NCI-H146 treated with DMSO at 0.1 percent for 48 hours (cell line): Measurements from ENCODE around the gene CDK15.

Experiments
- DNase-seq: peaks from one replicate; lab custom pipeline; 2025; ENCODE audit not compliant: unreplicated experiment; lab: John Stamatoyannopoulos, UW

CDK15 gene

DNA sequence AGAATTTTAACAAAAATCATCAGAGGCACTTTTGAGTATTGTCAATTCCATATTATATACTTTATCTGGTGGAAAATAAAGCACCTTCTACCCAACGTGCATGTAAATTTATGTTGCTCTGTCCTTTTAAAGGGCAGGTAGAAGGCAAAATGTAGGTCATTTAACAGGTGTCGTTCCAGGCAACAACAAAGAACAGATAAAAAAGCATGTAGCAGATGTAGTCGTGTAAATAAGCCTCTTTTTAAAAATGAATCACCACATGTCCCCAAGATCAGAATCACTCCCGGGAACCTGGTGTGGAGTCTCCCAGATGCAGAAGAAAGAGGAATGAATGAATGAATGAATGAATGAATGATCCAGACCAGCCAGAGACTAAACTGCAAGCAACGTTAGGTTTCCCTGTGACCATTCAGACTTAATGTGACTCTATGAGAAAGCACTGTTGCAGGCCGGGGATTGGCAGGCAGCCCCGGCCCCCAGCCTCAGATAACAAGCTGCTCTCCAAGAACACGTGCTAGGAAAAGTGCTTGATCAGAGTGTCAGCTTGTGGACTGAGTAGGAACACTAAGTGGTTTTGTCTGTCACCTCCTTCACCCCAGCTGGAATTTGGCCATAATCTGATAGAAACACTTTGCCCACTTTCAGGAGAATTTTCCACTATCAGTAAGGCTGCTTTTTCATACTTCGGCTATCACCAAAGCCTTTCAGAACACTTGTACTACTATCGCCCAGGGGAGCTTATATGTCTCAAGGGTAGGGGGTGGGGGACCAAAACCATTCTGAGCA, 100.6 kb downstream of the CDK15 start:
- no peak for DNase-seq

GRCh38 chr2:201907563-201907881, 101.2 kb downstream of the CDK15 start:
- DNase-seq = no peak

DNA sequence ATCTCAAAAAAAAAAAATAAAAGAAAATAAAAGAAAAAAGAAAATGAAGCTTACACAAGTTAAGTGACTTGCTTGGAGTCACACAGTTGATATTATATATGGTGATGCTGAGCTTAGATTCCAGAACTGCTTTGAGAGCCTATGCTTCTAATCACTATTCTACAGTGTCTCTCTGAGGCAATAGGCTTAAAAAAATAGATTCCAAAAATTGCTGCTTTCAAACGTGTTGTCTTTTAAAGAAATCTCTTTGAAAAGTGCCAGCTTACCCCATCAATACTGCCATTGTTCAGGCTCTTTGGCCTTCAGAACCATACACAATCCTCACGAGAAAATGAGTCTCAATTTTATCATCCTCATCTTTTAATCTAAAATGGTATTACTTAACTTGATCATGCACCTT, 102.6 kb downstream of the CDK15 start:
- DNase-seq = no peak

- DNase-seq = no peak
Measured at GRCh38 chr2:201909348-201909747, 103.0 kb downstream of the CDK15 start.

GRCh38 chr2:201909961-201910361, 103.6 kb downstream of the CDK15 start:
- DNase-seq = no peak

GRCh38 chr2:201911372-201911771, 105.0 kb downstream of the CDK15 start:
- DNase-seq = no peak

DNA sequence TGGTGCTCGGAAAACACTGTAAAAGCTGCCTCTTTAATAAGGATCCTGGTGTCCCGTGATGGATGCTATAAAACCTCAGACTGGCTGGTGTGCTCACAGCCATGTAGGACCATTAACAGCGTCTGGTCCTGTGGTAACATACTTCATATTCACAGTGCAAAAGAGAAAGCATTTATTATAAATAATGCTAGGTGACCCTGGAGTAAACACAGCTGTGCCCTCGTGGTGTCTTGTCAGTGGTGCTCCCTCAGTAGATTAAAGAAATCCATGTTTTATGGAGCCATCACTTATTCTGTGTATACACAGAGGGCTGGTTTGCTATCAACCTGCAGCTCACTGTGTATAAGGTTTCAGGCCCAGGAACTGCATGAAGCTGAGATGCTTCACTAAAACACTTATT, 106.9 kb downstream of the CDK15 start:
- no peak for DNase-seq

DNA sequence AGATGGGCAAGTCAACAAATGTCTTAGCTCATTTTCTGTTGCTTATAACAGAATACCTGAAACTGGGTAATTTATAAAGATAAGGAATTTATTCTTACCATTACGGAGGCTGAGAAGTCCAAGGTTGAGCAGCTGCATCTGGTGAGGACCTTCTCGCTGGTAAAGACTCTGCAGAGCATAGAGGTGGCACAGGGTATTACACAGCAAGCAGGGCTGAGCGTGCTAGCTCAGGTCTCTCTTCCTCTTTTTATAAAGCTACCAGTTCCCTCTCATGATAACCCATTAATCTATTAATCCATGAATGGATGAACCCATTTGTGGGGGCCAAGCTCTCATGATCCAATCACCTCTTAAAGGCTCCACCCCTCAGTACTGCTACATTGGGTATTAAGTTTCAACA, 109.1 kb downstream of the CDK15 start:
- DNase-seq = no peak

DNA sequence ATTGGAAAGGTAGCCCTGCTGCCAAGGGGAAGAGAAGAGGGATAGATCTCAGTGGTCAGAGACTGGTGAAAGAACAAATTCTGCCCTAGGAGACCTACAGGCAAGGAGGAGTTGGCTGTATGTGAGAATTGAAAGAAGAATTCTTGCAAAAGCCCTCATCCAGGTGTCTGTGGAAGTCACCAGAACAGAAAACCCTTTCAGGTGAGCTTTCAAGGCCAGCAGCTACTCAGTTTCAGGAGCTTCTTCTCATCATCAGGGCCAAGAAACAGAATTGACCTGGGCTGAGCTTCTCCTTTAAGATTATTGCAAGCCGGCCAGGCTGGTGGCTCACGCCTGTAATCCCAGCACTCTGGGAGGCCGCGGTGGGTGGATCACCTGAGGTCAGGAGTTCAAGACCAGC, 110.2 kb downstream of the CDK15 start:
- no peak for DNase-seq

GRCh38 chr2:201918616-201919307, 112.4 kb downstream of the CDK15 start:
- no peak for DNase-seq

DNA sequence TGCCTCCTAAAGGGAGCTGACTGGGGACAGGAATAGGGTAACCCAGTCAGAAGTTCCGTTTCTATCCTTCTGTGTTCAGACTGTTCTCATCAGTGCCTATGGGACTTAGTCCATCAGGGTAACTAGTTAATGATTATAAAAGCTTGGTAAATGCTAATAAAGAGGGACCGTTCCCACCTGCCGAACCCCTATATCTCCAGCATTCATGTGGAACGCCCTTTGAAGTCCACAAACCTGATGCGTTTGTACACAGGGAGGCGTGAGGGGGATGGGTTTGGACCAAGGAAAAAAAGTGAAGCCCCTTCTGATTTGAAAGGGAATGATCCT, 112.9 kb downstream of the CDK15 start:
- DNase-seq = no peak

DNA sequence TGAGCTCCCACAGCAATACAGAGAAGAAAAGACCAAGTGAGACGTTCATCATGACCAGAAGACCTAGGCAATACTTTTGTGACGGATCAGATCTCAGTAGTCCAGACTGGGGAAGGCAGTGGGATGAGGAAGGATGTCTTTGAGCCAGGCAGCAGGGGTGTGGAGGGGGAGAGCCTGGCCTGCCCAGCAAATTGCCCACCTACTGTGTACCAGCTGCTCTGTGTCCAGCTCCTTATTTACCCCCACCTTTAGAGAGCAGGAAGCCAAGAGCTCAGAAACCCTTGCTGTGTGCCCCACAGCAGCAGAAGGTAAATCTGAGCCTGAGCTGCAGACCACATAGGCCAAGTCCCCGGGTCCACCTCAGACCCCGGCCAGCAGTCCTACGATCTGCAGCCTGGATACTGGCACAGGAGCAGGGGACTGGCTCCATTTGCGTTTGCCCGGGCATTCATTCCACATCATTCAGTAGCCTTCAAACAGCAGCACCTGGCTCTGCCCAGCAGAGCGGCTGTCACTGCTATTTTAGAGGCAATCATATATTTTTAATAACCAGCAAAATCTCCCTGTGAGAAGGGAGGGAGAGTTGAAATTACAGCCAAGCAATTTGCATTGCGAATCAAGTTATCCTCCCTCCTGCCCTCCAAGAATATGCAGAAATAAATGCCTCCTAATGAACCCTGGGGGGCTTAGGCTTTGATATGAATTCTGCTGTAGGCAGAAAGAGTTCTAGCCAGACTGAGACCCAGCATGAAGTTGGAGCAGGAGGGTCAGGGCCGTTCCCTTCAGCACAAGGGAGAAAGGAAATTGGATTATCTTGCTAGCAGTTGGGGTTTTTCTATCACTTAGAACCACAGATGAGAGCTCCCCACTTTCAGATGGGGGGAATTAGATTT, 117.3 kb downstream of the CDK15 start:
- DNase-seq = no peak

GRCh38 chr2:201924453-201924852, 118.1 kb downstream of the CDK15 start:
- DNase-seq = no peak

GRCh38 chr2:201925056-201925455, 118.7 kb downstream of the CDK15 start:
- DNase-seq = no peak

- no peak for DNase-seq
Measured at GRCh38 chr2:201926067-201926466, 119.7 kb downstream of the CDK15 start.

- DNase-seq = no peak
Measured at GRCh38 chr2:201928363-201928762, 122.0 kb downstream of the CDK15 start.

GRCh38 chr2:201929281-201930026, 123.1 kb downstream of the CDK15 start:
- no peak for DNase-seq

DNA sequence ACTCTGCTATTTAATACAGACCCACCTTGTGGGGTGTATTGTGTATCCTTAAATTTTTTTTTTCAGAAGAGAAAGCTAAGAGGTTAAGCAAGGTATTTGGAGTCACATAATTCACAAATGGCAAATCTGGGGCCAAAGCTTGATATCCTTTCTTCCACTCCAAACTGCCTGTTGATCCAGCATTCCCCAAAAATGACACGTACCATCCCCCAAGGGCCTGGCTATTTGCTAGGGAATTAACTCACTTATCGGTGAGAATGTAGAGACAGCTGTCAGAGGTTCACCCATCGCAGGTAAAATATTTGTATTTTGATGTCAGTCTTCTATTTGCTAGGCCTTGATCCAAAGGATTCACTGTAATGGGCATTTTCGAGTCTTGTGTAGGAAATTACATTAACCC, 123.7 kb downstream of the CDK15 start:
- DNase-seq = no peak

- no peak for DNase-seq
Measured at GRCh38 chr2:201930831-201931230, 124.5 kb downstream of the CDK15 start.

GRCh38 chr2:201931475-201931874, 125.1 kb downstream of the CDK15 start:
- no peak for DNase-seq

- DNase-seq = no peak
Measured at GRCh38 chr2:201931951-201932350, 125.6 kb downstream of the CDK15 start.
